GM19023 (cell line): ENCODE measurements around the gene MYH6.
"Not testable (repeated sequence)": the region's sequence is repeated elsewhere in the genome, so short reads cannot be mapped to it uniquely, and the experiment has no call there.

Experiments
- ATAC-seq: cut with Tn5 transposase; IDR thresholded peaks from one replicate; pipeline ENCODE4 v1.9.1; 2021; ENCODE audit warnings: mild to moderate bottlenecking, moderate library complexity; ENCODE audit not compliant: unreplicated experiment

The MYH6 gene

GRCh38 chr14:23415821-23416778, 8.0 kb upstream of the MYH6 start:
- no peak for ATAC-seq

DNA sequence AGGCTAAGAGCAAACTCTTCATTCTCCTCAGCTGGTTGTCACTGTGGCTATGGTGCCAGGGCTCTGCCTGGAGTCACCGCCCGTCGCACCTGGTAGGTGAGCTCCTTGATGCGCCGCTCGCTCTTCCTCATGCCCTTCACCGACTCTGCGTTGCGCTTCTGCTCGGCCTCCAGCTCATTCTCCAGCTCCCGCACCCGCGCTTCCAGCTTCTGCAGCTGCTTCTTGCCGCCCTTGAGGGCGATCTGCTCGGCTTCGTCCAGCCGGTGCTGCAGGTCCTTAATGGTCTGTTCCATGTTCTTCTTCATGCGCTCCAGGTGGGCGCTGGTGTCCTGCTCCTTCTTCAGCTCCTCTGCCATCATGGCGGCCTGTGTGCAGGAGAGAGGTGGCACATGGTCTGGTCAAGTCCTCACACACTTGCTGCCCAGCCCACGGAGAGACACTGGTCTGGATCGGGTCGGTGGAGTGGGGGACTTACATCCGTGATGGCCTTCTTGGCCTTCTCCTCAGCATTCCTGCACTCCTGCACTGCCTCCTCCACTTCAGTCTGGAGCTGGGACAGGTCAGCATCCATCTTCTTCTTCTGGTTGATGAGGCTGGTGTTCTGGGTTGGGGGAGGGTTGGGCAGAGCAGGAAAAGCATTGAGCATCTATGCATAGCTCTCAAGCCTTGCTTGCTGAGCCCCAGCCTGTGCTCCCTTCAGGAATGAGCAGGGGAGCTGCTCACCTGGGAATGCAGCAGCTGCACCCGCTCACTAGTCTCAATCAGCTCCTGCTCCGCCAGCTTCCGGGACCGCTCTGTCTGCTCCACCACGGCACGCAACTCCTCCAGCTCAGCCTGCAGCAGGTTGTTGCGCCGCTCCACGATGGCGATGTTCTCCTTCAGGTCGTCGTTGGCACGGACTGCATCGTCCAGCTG, 7.1 kb upstream of the MYH6 start:
- ATAC-seq: no peak

GRCh38 chr14:23414254-23414653, 6.2 kb upstream of the MYH6 start:
- ATAC-seq: no peak

GRCh38 chr14:23413681-23414080, 5.6 kb upstream of the MYH6 start:
- ATAC-seq: no peak

- ATAC-seq: no peak
Measured at GRCh38 chr14:23411563-23412525, 3.8 kb upstream of the MYH6 start.

- ATAC-seq: no peak
Measured at GRCh38 chr14:23409966-23410635, 2.0 kb upstream of the MYH6 start.

DNA sequence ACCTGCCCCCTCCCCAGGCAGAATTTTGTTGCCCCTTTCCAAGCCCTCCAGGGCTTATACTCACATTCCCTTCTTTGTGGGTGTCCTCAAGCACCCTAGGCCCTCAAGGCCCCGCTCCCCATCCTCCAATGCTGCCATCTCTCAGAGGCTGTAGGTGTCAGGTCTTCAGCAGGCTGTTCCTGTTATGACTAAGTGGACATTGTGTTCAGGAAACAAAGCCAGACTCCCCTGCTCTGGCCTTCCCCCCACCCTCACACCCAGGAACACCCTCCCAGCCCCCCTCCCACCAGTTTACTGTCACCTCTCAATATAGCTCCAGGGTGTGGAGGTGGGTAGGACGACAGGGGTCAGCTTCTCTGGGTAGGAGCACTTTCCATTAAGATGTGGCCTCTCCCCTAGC, 1.4 kb upstream of the MYH6 start:
- ATAC-seq: no peak

- no peak for ATAC-seq
Measured at GRCh38 chr14:23408307-23408630, 196 bp upstream of the MYH6 start.

- no peak for ATAC-seq
Measured at GRCh38 chr14:23406725-23407355, 1.2 kb downstream of the MYH6 start.

- ATAC-seq: no peak
Measured at GRCh38 chr14:23406244-23406643, 1.8 kb downstream of the MYH6 start.

DNA sequence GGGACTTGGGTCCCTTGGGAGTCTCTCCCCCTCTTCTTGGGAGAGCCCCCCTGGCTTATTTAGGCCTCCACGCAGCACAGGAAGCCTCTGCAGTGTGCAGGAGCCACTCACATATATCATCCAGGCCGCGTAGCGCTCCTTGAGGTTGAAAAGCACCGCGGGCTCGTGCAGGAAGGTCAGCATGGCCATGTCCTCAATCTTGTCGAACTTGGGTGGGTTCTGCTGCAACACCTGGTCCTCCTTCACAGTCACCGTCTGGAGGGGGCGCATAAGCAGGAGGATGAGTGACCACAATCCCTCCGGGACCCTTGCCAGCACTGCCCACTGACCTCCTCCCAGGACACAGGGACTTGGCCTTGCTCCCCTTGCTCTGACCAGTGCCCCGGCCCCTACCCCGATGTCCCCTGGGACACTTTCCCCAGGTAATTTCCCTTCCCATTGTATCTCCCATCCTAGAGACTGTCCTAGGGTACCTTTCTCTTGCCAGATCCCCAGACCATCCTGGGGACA, 2.5 kb downstream of the MYH6 start:
- no peak for ATAC-seq

DNA sequence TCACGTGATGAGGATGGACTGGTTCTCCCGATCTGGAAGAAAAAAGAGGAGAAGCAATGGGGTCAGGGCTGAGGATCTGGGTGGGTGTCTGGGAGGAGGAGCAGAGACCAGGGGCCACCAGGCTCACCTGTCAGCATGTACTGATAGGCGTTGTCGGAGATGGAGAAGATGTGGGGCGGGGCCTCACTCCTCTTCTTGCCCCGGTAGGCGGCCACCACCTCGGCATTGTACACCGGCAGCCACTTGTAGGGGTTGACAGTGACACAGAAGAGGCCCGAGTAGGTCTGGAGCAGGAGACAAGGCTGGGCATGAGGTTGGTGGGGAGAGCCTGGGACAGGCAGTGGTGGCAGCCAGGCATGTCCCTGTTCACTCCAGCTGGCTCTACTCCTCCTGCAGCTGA, 3.0 kb downstream of the MYH6 start:
- ATAC-seq: no peak

DNA sequence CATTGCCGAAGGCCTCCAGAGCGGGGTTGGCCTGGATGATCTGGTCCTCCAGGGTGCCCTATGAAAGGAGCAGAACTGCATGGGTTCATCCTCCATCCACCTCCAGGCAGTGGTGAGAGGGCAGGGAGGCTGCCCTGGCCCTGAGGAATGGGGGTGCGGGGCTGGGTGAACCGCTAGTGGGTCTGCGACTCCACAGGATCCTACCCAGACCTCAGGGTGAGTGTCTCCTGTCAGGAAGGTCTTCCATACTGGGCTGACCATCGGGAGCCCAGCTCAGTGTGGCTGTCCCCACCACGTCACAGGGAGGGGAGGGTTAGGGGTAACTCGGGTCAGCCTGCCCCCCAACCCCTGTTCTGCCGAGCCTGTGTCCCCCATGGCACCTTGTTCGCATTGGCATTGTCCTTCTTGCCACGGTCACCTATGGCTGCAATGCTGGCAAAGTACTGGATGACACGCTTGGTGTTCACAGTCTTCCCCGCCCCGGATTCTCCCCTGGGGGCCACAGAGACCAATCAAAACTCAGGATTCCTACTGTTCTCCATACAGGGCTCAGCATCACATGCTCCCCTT, 3.7 kb downstream of the MYH6 start:
- ATAC-seq: no peak

DNA sequence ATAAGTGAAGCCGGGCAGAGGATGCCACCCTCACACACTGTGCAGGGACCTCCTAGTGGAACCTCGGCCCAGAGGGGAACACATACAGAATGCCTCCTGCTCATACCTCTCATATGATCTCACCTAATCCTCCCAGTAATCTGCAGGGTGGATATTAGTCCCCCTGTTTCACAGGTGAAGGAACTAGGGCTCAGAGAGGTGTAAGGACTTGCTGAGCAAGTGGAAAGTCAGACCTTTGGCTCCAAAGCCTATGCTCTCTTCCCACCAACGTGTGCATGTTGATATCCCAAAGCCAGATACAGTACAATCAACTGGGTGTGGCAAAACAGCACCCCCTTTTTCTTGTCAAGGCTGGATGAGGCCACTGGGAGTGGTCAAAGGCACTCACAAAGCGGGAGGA, 4.2 kb downstream of the MYH6 start:
- no peak for ATAC-seq

- no peak for ATAC-seq
Measured at GRCh38 chr14:23403139-23403438, 5.0 kb downstream of the MYH6 start.

DNA sequence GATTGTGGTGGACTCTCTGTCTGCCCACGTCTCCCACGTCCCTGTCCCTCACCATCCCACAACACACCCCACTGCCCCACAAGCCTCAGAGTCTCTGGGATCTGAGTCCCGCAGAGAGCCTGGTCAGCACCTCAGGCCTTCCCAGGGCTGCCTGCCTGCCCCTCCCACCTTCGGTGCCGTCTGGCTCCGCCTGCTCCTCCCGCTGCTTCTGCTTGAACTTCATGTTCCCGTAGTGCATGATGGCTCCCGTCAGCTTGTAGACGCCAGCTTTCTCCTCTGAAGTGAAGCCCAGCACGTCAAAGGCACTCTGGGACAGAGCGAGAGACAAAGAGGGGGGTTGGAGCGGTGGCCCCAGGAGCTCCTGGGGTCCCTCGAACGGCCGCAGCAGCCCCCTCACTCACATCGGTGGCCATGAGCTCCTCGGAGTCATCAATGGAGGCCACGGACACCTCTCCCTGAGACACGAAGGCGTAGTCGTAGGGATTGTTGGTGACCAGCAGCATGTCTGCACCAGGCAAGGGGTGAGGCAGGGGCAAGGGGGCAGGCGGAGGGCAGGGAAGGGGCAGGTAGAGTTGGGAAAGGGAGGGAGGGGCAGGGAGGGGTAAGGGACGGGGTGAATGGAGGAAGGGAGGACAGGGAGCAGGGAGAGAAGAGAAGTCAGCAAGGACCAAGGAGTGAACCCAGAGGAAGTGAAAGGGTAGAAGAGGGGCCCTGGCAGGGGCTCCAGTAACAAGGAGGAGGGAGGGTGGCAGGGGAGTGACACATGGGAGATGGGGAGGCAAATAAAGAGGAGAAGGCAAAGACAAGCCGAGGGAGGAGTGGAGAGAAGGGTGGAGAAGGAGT, 5.6 kb downstream of the MYH6 start:
- ATAC-seq: no peak

DNA sequence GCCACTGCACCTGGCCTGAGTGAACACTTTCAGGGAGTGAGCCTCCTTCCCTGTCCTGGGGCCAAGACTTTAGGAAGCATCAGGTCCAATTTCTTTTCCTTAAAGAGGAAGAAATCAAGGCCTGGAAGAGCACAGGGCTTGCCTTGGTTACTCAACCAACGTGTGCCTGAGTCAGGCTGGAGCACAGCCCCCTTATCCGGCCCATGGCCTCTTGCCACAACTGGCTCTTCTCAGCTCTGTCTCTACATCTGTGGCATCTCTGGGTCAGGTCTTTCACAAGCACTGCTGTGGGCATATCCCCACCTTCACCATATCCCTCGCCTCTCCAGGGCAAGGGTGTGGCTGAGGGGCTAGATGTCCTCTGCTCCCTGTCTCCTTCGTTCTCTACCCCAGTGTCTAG, 6.8 kb downstream of the MYH6 start:
- ATAC-seq: no peak

GRCh38 chr14:23400496-23401149, 7.5 kb downstream of the MYH6 start:
- ATAC-seq: not testable (repeated sequence)
